ENCODE measurements around the gene SUMO2. TPM values are rescaled to one million over a fixed set of nuclear protein-coding genes. Genes with fewer than 3 reads are reported as not detected.

SUMO2 gene
- total and polyA plus RNA-seq, 2 of the 4 experiments (the other 2 are of a cell fraction), result 71.3 to 83.7 TPM

DNA sequence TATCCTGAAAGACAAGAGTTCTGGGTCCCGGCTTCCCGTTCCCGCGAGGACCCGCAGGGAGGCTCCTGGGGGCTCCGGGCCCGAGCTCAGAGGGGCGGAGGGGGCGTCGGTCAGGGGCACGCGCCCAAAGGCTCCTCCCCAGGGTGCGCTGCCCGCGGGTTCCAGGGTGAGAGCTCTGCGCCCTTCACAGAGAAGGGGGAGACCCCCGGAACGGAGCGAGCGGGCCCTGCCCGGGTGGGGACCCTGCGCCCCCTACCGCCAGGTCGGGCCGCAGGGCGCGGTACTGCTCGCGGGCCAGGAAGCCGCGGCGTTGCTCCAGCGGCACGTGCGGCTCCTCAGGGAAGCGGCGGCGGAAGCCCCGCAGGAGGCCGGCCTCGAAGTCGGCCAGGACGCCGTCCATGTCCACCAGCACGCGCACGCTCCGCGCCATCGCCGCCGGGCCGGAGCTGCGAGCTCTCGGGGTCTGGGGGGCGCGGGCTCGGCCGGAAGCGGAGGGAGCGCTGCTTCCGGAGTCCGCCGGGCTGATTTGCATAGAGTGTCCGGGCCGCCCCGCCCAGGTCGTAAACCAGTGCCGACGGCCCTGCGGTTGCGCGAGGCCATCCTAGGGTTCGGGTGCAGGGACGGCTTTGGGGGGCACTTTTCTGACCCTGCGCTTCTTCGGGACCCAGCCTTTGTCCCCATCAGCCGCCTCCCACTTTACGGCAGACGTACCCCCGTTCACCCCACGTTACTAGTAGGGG lies 51.3 kb downstream of the SUMO2 start, which contains the start of gene NT5C (continued):
- TF ChIP-seq CEBPB (IDR thresholded peaks at IDR 0.05; ENCODE audit: low read depth, low read length), result no peak
- TF ChIP-seq RCOR1 (IDR thresholded peaks at IDR 0.05; ENCODE audit: insufficient replicate concordance, low read length), result no peak
- peak; percentile 41 for TF ChIP-seq RAD21 (IDR thresholded peaks at IDR 0.05; ENCODE audit: low read length)

GRCh38 chr17:75130632-75131277 lies 52.0 kb downstream of the SUMO2 start:
- H3K23ac ChIP-seq (ENCODE audit: low read depth, low read length), result peak overlapping the region; percentile 78
- no peak overlapping the region for H2BK120ac ChIP-seq (ENCODE audit: low read depth, low read length)
- ATAC-seq (ENCODE audit: low read depth) (peak; percentile 49), DNase-seq (peak; percentile 58)
- H3K9me1 ChIP-seq (ENCODE audit: insufficient read depth, low read length), result peaks cover 17% of the 10 kb centered on the region; the same call in 1 of the 2 replicates
- WGBS, 2 experiments (ENCODE audit: extremely low coverage in 2 of 2, insufficient read length in 1 of 2), result 0% methylated on average over 11 of the region's 29 CpGs; no CpG with 5 or more reads in 1 of the 2 experiments
- peak overlapping the region; percentile 83 for H3K4me2 ChIP-seq (ENCODE audit: low read depth, low read length)
- peak overlapping the region; percentile 87 for H3K27ac ChIP-seq (ENCODE audit: insufficient read depth, low read length)
- H3K9me3 ChIP-seq (ENCODE audit: control insufficient read depth, insufficient read depth, low read length), result no peaks in the 10 kb centered on the region
- H2BK15ac ChIP-seq (ENCODE audit: low read depth, low read length), result 0 out of 3 replicates have a peak overlapping the region, but pooled peaks have one; percentile 8
- peak overlapping the region; percentile 95 for H2AFZ ChIP-seq (replicated peaks; ENCODE audit: low read length, poor library complexity)
- intact Hi-C loops (cut with micrococcal nuclease), result no loop called here
- peak overlapping the region; percentile 61 for H2BK5ac ChIP-seq (ENCODE audit: low read depth, low read length, poor library complexity, severe bottlenecking)
- in situ Hi-C loops (cut with MboI; ENCODE audit: low sequenced_read_pairs), result no loop called here
- peak overlapping the region; percentile 25; the same call in 1 of the 2 replicates for H4K91ac ChIP-seq (ENCODE audit: insufficient read depth, low read depth, low read length)
- peak overlapping the region; percentile 91 for H3K4me3 ChIP-seq (ENCODE audit: insufficient read depth, low read depth, low read length)
- H3K4ac ChIP-seq (ENCODE audit: low read depth, low read length), result peak overlapping the region; percentile 49
- peak overlapping the region; percentile 21 for H4K5ac ChIP-seq (ENCODE audit: low read depth, low read length)
- H3K4me1 ChIP-seq (ENCODE audit: control insufficient read depth, insufficient read depth, low read length), result no peaks in the 10 kb centered on the region; the same call in 1 of the 2 replicates
- H3K56ac ChIP-seq (ENCODE audit: extremely low read depth, insufficient read depth, low read length), result no peak overlapping the region
- peak overlapping the region; percentile 26 for H2AK9ac ChIP-seq (replicated peaks; ENCODE audit: low read depth, low read length, poor library complexity)
- peaks cover 19% of the 10 kb centered on the region for H3K36me3 ChIP-seq (ENCODE audit: control insufficient read depth, insufficient read depth, low read length)
- no TSS peak for BruUV-seq (replicated peaks)
- peak overlapping the region; percentile 85 for H3K9ac ChIP-seq (ENCODE audit: low read depth, low read length)
- H3K14ac ChIP-seq (replicated peaks; ENCODE audit: low read depth, low read length), result peak overlapping the region; percentile 56; the same call in 1 of the 2 replicates
- H4K20me1 ChIP-seq (ENCODE audit: insufficient read depth, low read length), result peaks cover 12% of the 10 kb centered on the region
- ChIA-PET CTCF (interaction anchor here (0.6 to 1.9 kb wide), 3 partner anchors 17 to 50 kb away, joined by 4 to 10 read pairs (median 7); no protein-coding TSS in a partner anchor), POLR2A (ENCODE audit: unreplicated experiment) (no interaction called here)
- H3K18ac ChIP-seq (ENCODE audit: low read depth, low read length), result no peak overlapping the region; the same call in 1 of the 2 replicates
- peaks cover 5 to 61% of the 10 kb centered on the region in 2 experiments for H3K79me1 ChIP-seq (ENCODE audit: low read depth in 1 of 2, low read length in 2 of 2)
- no peaks in the 10 kb centered on the region for H3K27me3 ChIP-seq (ENCODE audit: control insufficient read depth, insufficient read depth, low read length)
- dilution Hi-C loops (cut with HindIII; ENCODE audit: low sequenced_read_pairs, unreplicated experiment), result no loop called here
- TF ChIP-seq BHLHE40 (IDR thresholded peaks at IDR 0.05; ENCODE audit: low read depth, low read length) (peak; percentile 47; the same call in 1 of the 2 replicates), MXI1 (IDR thresholded peaks at IDR 0.05; ENCODE audit: borderline replicate concordance, low read depth, low read length) (peak; percentile 61; the same call in 1 of the 2 replicates), SMC3 (IDR thresholded peaks at IDR 0.05; ENCODE audit: low read depth, low read length) (peak; percentile 41), RAD21 (IDR thresholded peaks at IDR 0.05; ENCODE audit: low read length) (peak; percentile 35; the same call in 1 of the 2 replicates), RCOR1 (IDR thresholded peaks at IDR 0.05; ENCODE audit: insufficient replicate concordance, low read length) (no peak), CTCF (conservative IDR thresholded peaks at IDR 0.05; ENCODE audit: low read depth, low read length) (peak; percentile 56), RFX5 (IDR thresholded peaks at IDR 0.05; ENCODE audit: low read depth, low read length) (no peak)
- H4K8ac ChIP-seq (ENCODE audit: low read depth in 2 of 2, low read length in 2 of 2), result peak overlapping the region; percentile 80 to 92; a peak in 3 of 4 replicates
- H2BK20ac ChIP-seq (ENCODE audit: low read depth, low read length), result no peak overlapping the region
- peak overlapping the region; percentile 71 for H2AK5ac ChIP-seq (ENCODE audit: low read depth, low read length)

All from IMR-90 (cell line).